C4-2B (cell line): ENCODE results near the gene DPYSL5.

ENCODE experiments used
- ZFX ChIP-seq: fragments of 450-650 bp; IDR thresholded peaks from 2 replicates; pipeline ENCODE4 v1.6.1; 2017
- TF ChIP-seq, protein P1 (sequence below): fragments of 450-650 bp; conservative IDR thresholded peaks from 2 replicates; pipeline ENCODE4 v1.5.1; 2017; ENCODE audit warnings: mild to moderate bottlenecking

DNA sequence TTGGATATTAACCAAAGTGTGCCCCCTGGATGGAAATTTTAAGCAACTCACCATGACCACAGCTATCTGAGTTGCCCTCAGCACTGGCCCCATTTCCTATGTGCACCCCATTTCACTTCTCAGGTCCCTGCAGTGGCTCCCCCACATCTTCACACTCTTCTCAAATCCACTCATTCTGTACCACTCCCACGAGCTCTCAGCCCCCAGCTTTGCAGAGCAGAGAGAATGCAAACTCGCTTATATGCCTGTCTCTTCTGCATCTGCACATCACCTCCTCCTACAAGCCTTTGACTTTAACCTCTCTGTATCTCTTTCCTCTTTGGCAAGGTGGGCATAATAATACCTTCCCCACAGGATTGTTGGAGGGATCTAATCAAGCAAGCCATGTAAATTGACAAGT is 46.2 kb downstream of the DPYSL5 start:
- TF ChIP-seq, protein P1, sequence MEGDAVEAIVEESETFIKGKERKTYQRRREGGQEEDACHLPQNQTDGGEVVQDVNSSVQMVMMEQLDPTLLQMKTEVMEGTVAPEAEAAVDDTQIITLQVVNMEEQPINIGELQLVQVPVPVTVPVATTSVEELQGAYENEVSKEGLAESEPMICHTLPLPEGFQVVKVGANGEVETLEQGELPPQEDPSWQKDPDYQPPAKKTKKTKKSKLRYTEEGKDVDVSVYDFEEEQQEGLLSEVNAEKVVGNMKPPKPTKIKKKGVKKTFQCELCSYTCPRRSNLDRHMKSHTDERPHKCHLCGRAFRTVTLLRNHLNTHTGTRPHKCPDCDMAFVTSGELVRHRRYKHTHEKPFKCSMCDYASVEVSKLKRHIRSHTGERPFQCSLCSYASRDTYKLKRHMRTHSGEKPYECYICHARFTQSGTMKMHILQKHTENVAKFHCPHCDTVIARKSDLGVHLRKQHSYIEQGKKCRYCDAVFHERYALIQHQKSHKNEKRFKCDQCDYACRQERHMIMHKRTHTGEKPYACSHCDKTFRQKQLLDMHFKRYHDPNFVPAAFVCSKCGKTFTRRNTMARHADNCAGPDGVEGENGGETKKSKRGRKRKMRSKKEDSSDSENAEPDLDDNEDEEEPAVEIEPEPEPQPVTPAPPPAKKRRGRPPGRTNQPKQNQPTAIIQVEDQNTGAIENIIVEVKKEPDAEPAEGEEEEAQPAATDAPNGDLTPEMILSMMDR: no peak
- no peak for TF ChIP-seq ZFX
